GM18909 (cell line): Measurements from ENCODE around the gene DPY19L1.
A peak's percentile ranks its signal among the peaks of the same experiment; 100 is the strongest.
"Not testable (repeated sequence)": the region's sequence is repeated elsewhere in the genome, so short reads cannot be mapped to it uniquely, and the experiment has no call there.

Experiments
- ATAC-seq: cut with Tn5 transposase; IDR thresholded peaks from one replicate; pipeline ENCODE4 v1.9.1; 2021; ENCODE audit warnings: mild to moderate bottlenecking; ENCODE audit not compliant: unreplicated experiment, poor library complexity

DPY19L1 gene

DNA sequence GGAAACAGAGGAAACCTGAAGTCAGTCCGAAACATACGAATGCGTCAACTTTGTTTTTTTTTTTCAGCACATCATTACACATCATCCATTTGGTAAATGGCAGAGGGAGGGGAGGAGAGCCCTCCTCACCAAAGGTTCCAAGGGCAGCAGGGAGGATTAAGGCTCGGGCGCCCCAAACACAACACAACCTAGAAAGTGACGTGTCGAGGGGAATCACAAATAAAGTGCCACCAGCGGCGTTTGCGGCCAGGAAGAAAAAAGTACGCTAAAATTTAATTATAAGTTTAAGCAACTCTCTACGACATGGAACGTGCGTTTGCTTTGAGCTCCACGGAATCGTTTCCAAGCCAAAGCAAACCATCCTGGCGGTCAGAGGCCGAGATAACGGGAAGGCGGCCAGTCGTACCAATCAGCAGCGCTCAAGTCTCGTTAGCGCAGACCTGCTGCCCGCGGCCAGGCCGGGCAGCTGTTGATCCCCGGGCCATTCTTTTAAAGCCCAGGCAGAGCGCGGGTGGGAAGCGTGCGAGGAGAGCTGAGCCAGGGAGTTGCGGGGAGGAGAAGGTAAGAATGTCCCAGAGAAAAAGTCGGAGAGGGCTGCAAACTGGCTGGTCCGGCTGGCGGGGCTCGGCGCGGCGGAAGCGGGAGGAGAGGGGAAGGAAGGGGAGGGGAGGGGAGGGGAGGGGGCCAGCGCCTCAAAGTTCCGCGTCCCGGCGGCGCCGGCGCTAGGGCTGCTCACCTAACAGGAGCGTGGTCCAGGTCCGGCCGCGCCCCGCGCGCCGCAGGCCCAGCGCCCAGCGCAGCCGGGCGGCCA lies 719 bp downstream of the DPY19L1 start:
- peak; percentile 22 for ATAC-seq

DNA sequence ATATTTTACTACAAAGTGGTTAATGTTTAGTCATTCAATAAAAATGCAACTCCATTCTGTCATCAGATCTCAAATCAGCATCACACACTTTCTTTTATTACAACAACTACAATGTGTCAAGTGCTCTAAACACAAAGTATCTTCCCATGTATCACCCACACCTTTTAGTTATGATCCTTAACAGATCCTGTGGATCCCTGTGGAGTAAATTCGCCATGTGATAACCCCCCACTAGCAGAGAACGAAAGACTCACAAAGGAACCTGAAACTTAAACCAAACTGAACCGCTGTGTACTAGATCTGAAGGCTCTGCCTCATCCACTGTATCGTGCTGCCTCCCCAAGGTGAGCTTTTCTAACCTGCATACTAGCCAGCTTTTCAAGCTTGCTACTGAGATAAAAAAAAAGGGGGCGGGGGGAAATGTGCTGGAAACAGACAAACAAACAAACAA lies 1.7 kb downstream of the DPY19L1 start:
- peak; percentile 14 for ATAC-seq

DNA sequence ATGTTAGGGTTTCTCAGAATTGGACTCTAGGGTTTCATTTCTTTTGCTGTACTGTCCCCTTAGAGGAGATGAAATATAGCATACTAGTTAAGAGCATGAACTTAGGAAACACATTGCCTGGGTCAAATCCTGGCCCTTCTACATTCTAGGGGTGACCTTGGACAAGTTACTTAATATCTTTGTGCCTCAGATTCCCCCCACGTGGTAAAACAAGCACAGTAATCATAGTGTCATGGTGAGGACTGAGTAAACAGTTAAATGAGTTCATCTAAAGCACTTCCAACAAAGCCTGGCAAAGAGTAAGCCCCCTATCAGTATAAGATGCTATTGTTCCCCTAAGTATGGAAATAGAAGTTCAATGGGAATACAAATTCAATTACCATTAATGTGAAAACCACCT lies 5.1 kb downstream of the DPY19L1 start:
- ATAC-seq = no peak

DNA sequence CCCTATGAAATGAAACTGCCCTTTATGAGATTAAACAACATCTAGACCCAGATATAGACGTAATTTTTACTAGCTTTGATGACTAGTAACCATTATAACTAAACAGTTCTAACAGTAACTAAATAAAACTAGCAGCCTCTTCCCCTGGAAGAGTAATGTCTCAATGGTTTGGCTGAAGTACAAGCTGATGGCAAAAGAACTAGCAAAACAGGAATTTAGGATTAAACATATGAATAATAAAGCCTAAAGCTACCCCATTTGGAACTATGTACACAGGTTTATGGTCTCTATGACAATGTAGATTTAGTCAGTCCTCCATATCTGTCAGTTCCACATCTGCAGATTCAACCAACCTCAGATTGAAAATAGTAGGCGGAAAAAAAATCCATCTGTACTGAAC lies 6.4 kb downstream of the DPY19L1 start:
- ATAC-seq = no peak

DNA sequence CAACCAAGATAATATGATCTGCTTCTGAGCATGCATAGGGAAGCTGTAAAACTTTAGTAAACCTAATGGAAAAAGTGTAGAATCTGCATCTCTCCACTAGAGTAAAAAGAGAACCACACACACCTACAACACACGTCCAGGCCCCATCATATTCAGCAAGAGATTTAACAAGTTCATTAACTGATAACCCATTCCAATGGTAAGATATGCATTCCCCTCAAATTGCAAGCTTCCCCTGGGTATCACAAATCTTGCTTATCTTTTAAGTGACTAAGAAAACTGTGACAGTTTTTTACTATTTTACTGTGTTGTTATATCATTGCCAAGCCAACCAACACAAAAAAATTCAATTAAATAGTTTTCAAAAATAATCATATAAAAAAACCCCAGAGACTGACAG lies 8.0 kb downstream of the DPY19L1 start:
- no peak for ATAC-seq

DNA sequence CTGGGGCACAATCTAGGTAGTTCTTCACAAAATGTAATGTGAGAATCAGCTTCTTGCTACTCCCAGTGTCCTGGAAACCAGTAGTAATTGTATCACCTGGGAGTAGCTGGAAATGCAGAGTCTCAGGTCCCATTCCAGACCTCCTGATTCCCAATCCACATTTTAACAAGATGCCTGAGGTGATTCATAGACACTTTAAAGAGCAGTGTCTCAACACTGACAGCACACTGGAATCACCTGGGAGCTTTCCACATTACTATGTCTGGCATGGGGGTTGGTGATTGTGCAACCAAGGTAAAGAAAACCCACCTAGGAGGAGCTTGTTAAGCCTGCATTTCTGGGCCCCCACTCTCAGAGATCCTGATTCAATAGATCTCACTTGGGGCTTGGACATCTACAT lies 11.1 kb downstream of the DPY19L1 start:
- ATAC-seq = no peak

DNA sequence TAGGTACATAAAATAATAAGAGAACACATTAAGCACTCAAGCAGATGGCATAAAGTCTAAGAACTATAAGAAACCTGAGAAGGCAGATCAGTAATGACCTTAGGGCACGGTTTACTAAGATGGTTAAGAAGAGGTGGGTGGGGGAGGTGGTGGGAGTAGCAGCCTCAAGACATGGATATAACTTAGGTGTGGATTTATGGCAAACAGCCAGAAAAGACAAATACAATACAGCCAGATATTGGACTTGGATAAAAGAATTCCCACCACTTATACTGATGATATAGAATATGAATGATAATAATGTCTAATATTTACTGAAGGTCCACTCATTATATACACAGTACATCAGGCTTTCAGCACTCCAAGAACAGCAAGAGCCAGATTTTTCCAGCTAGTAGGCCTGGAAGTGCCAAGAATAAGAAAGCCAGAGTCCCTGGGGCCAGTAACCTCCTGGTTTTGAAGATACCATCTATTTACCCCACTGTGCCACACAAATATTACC lies 11.9 kb downstream of the DPY19L1 start:
- ATAC-seq = no peak

DNA sequence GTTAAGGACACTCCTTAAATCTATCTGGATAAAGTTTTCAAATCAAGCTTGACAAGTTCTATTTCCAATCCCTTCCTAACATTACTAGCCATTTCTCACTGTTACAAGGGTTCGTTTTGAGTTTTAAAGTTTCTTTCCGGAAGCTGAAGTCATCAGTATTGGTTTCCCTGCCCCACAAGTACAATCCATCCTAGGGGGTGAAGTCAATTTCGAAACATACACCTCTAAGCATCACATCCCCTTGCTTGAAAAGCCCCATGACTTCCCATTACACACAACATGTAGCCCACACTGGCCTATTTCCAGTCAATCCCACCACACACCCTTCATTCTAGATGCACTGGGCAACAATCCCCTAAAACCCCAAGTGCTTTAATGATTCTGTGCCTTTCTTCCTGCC lies 13.0 kb downstream of the DPY19L1 start:
- ATAC-seq = no peak

DNA sequence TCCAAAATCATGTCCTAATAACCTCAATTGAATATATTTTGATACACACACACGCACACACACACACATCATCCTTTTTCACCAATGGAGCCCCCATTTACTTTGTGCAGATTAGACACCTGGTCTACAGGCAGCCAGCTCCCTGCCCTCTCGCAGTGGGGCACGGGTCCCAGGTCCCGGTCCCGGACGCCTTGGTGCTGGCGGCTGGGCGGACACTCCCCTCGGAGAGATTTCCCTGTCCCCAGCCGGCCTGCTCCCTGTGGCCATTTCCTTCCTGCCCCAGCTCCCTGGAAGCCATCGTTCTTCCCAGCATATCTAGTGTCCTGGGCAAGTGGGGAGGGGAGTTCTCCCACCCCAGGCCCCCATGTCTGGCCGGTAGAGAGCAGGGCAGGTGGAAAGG lies 14.6 kb downstream of the DPY19L1 start:
- no peak for ATAC-seq

DNA sequence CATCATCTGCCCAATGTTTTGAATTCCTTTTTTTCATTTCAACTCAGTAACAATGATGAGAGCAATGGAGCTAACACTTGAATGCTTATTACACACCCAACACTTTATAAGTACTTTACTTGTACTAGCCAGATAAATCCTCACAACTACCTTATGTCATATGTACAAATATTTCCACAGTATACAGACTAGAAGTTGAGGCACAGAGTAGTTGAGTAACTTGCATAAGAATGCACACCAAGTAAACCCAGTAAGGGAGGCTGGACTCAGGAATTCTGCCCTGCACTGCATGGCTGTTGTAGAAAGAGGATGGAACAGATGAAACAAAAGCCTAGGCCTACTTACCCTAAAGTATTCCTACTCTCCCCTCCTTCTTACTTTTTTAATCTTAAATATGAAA lies 15.8 kb downstream of the DPY19L1 start:
- ATAC-seq = no peak

DNA sequence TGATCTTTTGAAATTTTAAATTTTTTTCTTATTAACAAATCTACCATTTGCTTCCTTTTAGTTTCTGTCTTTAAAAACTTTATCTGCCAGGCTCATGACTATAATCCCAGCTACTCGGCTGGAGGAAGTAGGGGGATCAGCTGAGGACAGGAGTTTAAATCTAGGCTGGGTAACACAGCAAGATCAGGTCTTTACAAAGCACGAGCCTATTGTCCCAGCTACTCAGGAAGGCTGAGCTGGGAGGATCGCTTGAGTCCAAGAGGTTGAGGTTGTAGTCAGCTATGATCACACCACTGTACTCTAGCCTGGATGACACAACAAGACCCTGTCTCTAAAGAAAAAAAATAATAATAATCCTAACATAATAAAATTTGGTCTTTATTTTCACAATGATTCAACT lies 17.5 kb downstream of the DPY19L1 start:
- ATAC-seq = no peak

DNA sequence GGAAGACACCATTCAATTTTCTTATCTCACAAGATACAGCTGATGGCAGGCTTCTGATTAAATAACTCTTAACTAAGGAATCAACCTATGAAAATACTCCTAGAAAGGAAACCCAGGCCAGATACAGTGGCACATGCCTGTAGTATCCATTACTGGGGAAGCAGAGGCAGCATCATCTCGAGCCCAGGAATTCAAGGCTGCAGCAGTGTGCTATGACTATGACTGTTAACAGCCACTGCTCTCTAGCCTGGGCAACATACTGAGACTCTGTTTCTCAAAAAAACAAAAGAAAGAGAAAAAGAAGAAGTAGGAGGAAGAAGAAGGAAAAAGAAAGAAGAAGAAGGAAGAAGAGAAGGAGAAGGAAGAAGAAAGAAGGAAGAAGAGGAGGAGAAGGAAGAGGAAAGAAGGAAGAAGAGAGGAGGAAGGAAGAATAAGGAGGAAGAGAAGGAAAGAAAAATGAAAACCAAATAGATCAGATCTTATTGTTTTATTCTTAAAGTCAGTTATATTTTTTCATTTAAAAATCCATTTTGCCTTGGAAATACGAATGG lies 18.0 kb downstream of the DPY19L1 start:
- no peak for ATAC-seq

DNA sequence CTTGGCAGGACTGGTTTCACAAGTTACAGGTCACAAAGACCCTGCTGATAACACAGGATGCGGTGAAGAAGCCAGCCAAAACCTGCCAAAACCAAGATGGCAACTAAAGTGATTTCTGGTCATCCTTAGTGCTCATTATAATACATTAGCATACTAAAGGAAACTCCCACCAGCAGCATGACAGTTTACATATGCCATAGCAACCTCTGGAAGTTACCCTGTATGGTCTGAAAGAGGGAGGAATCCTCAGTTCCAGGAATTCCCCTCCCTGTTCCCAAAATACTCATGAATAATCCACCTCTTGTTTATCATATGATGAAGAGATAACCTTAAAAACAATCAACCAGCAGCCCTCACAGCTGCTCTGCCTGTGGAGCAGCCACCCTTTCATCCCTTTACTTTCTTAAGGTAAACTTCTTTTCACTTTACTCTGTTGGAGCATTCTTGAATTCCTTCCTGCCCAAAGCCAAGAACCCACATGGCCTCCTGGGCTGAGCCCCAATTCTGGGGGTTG lies 21.9 kb downstream of the DPY19L1 start:
- no peak for ATAC-seq

DNA sequence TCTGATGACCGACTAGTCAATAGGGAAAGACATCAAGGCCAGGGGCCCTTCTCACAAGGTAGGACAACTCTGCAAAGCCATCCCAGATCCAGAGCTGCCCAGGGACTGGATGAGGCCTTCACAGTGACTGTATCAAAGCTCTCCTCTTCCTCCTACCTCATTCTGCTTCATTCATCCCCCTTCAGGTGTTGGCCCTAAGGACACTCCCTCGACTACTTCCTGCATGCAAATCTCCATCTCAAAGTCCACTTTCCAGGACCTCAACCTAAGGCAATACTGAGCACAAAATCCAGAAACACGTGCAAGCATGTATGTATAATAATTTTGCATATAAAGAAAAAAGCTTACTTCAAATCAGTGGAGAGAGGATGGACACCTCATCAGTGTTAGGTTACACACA lies 25.1 kb downstream of the DPY19L1 start:
- ATAC-seq = no peak

DNA sequence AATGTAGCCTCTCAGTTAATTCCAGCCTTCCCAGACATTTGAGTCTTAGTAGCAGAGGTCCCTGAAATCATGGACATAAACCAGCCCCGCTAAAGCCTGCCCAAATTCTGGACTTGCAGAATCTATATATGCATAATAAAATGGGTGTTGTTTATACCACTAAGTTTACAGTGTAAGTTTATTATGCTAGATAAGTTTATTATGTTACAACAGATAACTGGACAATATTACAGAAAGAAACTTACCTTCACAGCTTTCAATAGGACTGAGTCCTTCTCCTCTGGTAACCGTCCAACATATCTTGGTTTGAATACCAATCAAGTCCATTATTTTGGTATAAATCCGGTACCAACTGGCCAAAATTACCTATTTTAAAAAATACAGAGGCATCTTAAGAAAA lies 26.2 kb downstream of the DPY19L1 start:
- no peak for ATAC-seq

DNA sequence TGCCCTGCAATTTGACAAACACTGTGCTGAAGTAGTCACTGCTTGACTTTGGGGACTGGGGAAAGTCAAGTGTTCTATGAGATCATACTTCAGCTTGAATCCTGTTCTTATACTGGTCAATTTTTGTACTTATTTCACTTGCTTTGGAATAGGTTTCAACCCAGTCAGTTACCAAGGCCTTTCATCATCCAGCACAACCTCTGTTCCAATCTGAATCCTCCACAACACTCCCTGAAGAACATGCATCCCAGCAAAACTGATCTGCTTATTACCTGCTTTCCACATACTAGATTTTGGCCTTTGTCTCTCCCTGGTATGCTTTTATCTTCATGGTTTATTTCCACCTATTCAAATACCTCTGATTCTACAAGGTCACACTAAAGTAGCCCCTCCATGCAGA lies 29.5 kb downstream of the DPY19L1 start:
- no peak for ATAC-seq

DNA sequence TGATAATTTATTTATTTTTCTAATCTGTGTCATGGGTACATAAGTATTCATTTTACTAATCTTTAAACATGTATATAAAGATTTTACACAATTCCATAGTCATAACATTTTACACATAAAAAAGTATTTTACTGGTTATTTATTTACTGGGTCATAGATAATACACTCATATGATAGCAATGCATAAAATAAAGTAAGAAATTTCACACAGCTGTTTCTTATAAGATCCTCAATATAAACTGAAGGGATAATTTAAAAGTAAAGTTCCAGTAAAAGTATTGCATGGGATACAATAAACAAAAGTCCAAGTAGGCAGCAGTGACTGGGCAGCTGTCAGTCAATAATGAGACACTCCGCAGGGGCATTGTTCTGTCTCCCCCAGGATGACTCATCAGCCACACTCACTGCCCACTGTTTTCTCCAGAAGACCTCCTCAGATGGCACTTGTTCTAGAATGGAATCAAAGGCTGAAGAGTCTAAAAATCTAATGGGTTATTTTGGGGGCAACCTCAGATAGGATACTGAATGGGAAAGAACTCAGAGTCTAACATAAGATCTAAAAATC lies 32.7 kb downstream of the DPY19L1 start:
- ATAC-seq = peak; percentile 38

DNA sequence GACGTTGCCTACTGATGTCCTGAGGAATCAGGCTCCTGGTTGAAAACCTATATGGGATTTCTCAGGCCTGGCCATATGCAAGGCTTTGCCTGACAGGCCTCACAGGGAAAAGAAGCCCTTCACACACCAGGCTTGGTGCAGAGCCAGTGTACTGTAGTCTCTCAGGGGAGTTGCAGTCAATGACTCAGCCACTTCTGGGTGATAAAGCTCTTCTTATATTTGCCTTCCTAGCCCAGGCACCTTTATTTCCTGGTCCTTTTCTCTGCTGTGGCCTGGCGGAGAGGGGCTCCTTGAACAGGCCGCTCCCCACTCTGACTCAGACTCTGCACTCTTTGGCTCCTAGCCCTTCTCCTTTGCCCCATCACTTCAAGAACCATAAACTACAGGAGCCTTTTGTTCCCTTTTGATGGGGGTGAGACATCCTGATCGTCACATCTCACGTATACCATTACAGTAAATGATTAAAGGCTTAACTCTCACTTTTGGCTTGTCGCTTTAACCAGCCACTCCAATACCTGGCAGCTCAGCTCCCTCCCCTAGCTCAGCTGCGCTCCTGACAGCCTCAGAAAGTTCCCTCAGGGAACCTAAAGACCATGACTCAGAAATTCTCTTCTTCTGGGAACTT lies 33.5 kb downstream of the DPY19L1 start:
- ATAC-seq = peak; percentile 75

DNA sequence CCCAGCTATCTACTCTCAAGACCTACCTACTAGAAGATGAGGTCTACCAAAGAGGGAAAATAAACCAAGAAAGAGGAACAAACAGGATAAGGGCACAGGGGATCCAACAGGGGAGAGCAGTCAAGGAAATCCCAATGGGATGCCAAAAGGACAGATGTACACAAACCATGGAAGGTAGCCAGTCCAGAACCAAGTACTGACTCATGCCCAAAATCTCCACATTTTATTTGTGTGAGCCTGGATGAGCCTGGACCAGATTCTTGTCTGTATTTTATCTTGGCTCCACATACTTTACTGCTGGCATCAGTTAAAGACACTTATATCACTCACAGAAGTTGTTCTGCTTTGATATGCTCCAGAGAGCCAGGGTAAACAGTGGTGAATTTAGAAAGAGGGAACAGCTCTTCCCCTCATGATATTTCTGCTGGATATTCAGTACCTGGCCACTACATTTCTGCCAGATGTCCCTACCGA lies 34.1 kb downstream of the DPY19L1 start:
- peak; percentile 8 for ATAC-seq

DNA sequence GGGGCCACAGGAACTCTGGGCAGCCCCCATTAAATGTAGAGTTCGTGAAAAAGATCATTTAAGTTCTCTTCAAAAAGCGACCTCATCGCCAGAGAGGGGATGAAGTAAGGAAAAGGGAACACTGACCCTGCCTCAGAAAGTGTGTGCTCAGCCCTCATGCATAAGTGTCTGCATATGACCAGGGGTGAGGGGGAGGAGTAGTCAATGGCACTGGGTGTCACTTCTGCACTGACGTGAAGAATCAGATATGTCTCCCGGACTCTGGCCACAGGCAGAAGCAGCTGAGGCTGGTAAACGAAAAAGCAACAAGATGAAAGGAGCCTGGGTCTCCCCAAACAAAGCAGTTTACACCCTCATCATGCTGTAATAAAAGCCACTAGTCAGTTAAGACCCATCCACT lies 39.0 kb downstream of the DPY19L1 start:
- ATAC-seq = not testable (repeated sequence)
